Measurements from ENCODE around the gene PAM16. TPM values are rescaled to one million over a fixed set of nuclear protein-coding genes. Genes with fewer than 3 reads are reported as not detected.

PAM16 gene
- total and polyA plus RNA-seq, 4 donors: 14.0 to 70.5 (median 29.6) TPM

GRCh38 chr16:4378161-4378666 lies 27.1 kb upstream of the PAM16 start (continued):
- no peak for TF ChIP-seq HNF4A (conservative IDR thresholded peaks at IDR 0.05)
- TF ChIP-seq FOXA1 (IDR thresholded peaks at IDR 0.05): no peak
- no peak for TF ChIP-seq JUND (IDR thresholded peaks at IDR 0.05)
- no peak for TF ChIP-seq MAX (IDR thresholded peaks at IDR 0.05)
- no peak for TF ChIP-seq GABPA (IDR thresholded peaks at IDR 0.05 in 1 of 2, conservative IDR thresholded peaks at IDR 0.05 in 1 of 2)
- TF ChIP-seq ATF3 (IDR thresholded peaks at IDR 0.05): no peak
- TF ChIP-seq NR2F2 (IDR thresholded peaks at IDR 0.05): no peak
- no peak for TF ChIP-seq CTCF (IDR thresholded peaks at IDR 0.05; ENCODE audit: low read depth, low read length, missing input control)

GRCh38 chr16:4377573-4378154 lies 26.5 kb upstream of the PAM16 start:
- no peak for TF ChIP-seq GABPA (IDR thresholded peaks at IDR 0.05 in 1 of 2, conservative IDR thresholded peaks at IDR 0.05 in 1 of 2)
- no peak for DNase-seq (ENCODE audit: low spot score)
- 62% methylated on average over 12 of the region's 12 CpGs for WGBS
- Histone ChIP-seq H3K4me3 (ENCODE audit: low read depth in 1 of 3, low read length in 3 of 3) (no peak overlapping the region), H3K9ac (ENCODE audit: low read depth in 1 of 2, low read length in 2 of 2) (no peak overlapping the region), H3K27me3 (ENCODE audit: control insufficient read depth in 4 of 4, insufficient read depth in 4 of 4, low read length in 3 of 4) (no peaks in the 10 kb centered on the region), H3K36me3 (ENCODE audit: control insufficient read depth in 4 of 4, insufficient read depth in 3 of 4, low read depth in 1 of 4, low read length in 3 of 4) (peaks cover 0 to 14% (median 5%) of the 10 kb centered on the region in 4 donors), H3K9me3 (ENCODE audit: control insufficient read depth in 4 of 4, low read length in 3 of 4) (no peaks in the 10 kb centered on the region), H3K27ac (ENCODE audit: low read depth in 1 of 2, low read length in 2 of 2) (peak overlapping the region in 1 of 2 donors; percentile 19), H3K4me1 (ENCODE audit: control insufficient read depth in 4 of 4, insufficient read depth in 4 of 4, low read length in 3 of 4) (peaks cover 22 to 74% (median 56%) of the 10 kb centered on the region in 4 donors)

- Histone ChIP-seq H3K9ac (ENCODE audit: low read depth in 1 of 2, low read length in 2 of 2) (no peak overlapping the region), H3K27me3 (ENCODE audit: control insufficient read depth in 4 of 4, insufficient read depth in 4 of 4, low read length in 3 of 4) (no peaks in the 10 kb centered on the region), H3K36me3 (ENCODE audit: control insufficient read depth in 4 of 4, insufficient read depth in 3 of 4, low read depth in 1 of 4, low read length in 3 of 4) (peaks cover 0 to 12% (median 4%) of the 10 kb centered on the region in 4 donors), H3K4me3 (ENCODE audit: low read depth in 1 of 3, low read length in 3 of 3) (peak overlapping the region in 1 of 3 donors; percentile 0), H3K4me1 (ENCODE audit: control insufficient read depth in 4 of 4, insufficient read depth in 4 of 4, low read length in 3 of 4) (peaks cover 22 to 80% (median 59%) of the 10 kb centered on the region in 4 donors), H3K27ac (ENCODE audit: low read depth in 1 of 2, low read length in 2 of 2) (peak overlapping the region; percentile 87 to 95), H3K9me3 (ENCODE audit: control insufficient read depth in 4 of 4, low read length in 3 of 4) (no peaks in the 10 kb centered on the region)
- DNase-seq (ENCODE audit: low spot score): no peak
- TF ChIP-seq GABPA (IDR thresholded peaks at IDR 0.05 in 1 of 2, conservative IDR thresholded peaks at IDR 0.05 in 1 of 2) (no peak), EGR1 (IDR thresholded peaks at IDR 0.05; ENCODE audit: low read depth in 2 of 2) (no peak), MAX (IDR thresholded peaks at IDR 0.05) (no peak), ATF3 (IDR thresholded peaks at IDR 0.05) (no peak), RXRA (IDR thresholded peaks at IDR 0.05) (no peak), TAF1 (conservative IDR thresholded peaks at IDR 0.05) (no peak)
- 48% methylated on average over 27 of the region's 27 CpGs for WGBS
These were observed 25.9 kb upstream of the PAM16 start for GRCh38 chr16:4376893-4377572.
